ENCODE results near the gene UCP3.

The UCP3 gene

GRCh38 chr11:74008373-74009229, at the start of gene UCP3:
UCP3 (minus strand) TSS chr11:74009085; CDS start chr11:74007042, 2,043 bp downstream.
- DNase-seq (ENCODE audit: low spot score) = no peak
- in situ Hi-C loops (cut with MboI; ENCODE audit: low sequenced_read_pairs, unreplicated experiment) = no loop called here
- no peak for TF ChIP-seq CTCF (IDR thresholded peaks at IDR 0.05; ENCODE audit: borderline replicate concordance, control extremely low read depth, extremely low read depth, insufficient read depth, missing control alignments)

GRCh38 chr11:74057249-74058151, 48.6 kb upstream of the UCP3 start:
- in situ Hi-C loops (cut with MboI; ENCODE audit: low sequenced_read_pairs, unreplicated experiment) = no loop called here
- DNase-seq (ENCODE audit: low spot score) = no peak

GRCh38 chr11:74055938-74056337, 47.1 kb upstream of the UCP3 start:
- TF ChIP-seq CTCF (IDR thresholded peaks at IDR 0.05; ENCODE audit: borderline replicate concordance, control extremely low read depth, extremely low read depth, insufficient read depth, missing control alignments) = no peak
- in situ Hi-C loops (cut with MboI; ENCODE audit: low sequenced_read_pairs, unreplicated experiment) = no loop called here
- DNase-seq (ENCODE audit: low spot score) = no peak

More at GRCh38 chr11:74057249-74058151, 48.6 kb upstream of the UCP3 start:
- no peak for TF ChIP-seq CTCF (IDR thresholded peaks at IDR 0.05; ENCODE audit: borderline replicate concordance, control extremely low read depth, extremely low read depth, insufficient read depth, missing control alignments)

- no peak for TF ChIP-seq CTCF (IDR thresholded peaks at IDR 0.05; ENCODE audit: borderline replicate concordance, control extremely low read depth, extremely low read depth, insufficient read depth, missing control alignments)
- no peak for DNase-seq (ENCODE audit: low spot score)
- in situ Hi-C loops (cut with MboI; ENCODE audit: low sequenced_read_pairs, unreplicated experiment) = no loop called here
Observed at GRCh38 chr11:74050465-74050864, 41.6 kb upstream of the UCP3 start.

GRCh38 chr11:74048993-74049392, 40.1 kb upstream of the UCP3 start:
- in situ Hi-C loops (cut with MboI; ENCODE audit: low sequenced_read_pairs, unreplicated experiment) = no loop called here
- no peak for DNase-seq (ENCODE audit: low spot score)

More at GRCh38 chr11:74048993-74049392, 40.1 kb upstream of the UCP3 start:
- no peak for TF ChIP-seq CTCF (IDR thresholded peaks at IDR 0.05; ENCODE audit: borderline replicate concordance, control extremely low read depth, extremely low read depth, insufficient read depth, missing control alignments)

Measured in GM13976 (cell line).